ENCODE results near the gene ACAD8. TPM values are rescaled to one million over a fixed set of nuclear protein-coding genes. Genes with fewer than 3 reads are reported as not detected.
"Not testable (repeated sequence)": the region's sequence is repeated elsewhere in the genome, so short reads cannot be mapped to it uniquely, and the experiment has no call there.

ACAD8 gene
- total and polyA plus RNA-seq, 11 donors, result 21.0 to 48.2 (median 37.1) TPM

DNA sequence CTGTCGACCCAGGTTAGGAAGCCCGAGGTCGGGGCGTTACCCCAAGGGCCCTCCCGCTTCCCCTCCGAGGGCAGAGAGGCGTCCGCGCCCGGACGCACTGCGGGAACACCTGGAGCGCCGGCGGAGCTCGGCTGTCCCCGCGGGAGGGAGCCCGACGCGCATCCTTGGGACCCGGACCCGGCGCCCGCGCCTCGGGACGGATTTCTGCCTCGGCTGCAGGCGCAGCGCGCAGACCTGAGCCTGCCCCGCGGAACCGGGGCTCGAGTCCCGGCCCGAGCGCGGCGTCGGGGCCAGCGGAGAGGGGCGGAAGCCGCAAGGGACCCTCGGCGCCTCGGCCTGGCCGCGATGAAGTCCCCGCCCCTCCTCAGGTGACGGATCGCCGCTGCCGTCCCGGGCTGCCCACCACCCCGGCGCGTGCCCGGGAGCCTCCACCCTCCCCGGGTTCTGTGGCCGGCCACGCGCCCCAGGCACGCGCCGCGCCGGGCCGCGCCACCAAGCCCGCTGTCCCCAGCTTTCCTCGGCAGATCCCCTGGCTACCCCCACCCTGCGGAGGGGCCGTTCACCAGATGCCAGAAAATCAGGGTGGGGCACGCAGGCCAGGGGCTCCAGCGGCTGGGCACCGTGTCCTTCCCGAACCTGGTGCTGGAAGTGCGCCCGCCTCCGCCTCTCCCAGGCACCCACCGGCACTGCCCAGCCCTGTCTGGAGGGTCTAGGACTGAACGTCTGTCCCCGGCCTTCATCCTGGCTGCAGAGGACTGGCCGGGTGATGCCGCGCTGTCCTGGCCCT, 23.2 kb downstream of the ACAD8 start:
- Histone ChIP-seq H3K27ac (no peak overlapping the region), H3K4me3 (peak overlapping the region in 11 of 12 donors; percentile 6 to 57 (median 30)), H3K27me3 (peaks cover 39 to 93% (median 69%) of the 10 kb centered on the region in 9 donors), H3K4me1 (peaks cover 0 to 21% (median 9%) of the 10 kb centered on the region in 12 donors), H3K36me3 (no peaks in the 10 kb centered on the region), H3K9me3 (peaks cover 0 to 6% (median 0%) of the 10 kb centered on the region in 12 donors)
- no peak for DNase-seq
- peak in 2 of 4 donors; percentile 25 to 31 for ATAC-seq
- TF ChIP-seq, protein P1, sequence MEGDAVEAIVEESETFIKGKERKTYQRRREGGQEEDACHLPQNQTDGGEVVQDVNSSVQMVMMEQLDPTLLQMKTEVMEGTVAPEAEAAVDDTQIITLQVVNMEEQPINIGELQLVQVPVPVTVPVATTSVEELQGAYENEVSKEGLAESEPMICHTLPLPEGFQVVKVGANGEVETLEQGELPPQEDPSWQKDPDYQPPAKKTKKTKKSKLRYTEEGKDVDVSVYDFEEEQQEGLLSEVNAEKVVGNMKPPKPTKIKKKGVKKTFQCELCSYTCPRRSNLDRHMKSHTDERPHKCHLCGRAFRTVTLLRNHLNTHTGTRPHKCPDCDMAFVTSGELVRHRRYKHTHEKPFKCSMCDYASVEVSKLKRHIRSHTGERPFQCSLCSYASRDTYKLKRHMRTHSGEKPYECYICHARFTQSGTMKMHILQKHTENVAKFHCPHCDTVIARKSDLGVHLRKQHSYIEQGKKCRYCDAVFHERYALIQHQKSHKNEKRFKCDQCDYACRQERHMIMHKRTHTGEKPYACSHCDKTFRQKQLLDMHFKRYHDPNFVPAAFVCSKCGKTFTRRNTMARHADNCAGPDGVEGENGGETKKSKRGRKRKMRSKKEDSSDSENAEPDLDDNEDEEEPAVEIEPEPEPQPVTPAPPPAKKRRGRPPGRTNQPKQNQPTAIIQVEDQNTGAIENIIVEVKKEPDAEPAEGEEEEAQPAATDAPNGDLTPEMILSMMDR (IDR thresholded peaks at IDR 0.05), result no peak
- no peak for TF ChIP-seq POLR2A (IDR thresholded peaks at IDR 0.05)
- WGBS, 4 donors, result 1 to 3% (median 1%) methylated on average over 29 to 88 of the region's 88 CpGs
- intact Hi-C loops (cut with DNase I), result no loop called here

DNA sequence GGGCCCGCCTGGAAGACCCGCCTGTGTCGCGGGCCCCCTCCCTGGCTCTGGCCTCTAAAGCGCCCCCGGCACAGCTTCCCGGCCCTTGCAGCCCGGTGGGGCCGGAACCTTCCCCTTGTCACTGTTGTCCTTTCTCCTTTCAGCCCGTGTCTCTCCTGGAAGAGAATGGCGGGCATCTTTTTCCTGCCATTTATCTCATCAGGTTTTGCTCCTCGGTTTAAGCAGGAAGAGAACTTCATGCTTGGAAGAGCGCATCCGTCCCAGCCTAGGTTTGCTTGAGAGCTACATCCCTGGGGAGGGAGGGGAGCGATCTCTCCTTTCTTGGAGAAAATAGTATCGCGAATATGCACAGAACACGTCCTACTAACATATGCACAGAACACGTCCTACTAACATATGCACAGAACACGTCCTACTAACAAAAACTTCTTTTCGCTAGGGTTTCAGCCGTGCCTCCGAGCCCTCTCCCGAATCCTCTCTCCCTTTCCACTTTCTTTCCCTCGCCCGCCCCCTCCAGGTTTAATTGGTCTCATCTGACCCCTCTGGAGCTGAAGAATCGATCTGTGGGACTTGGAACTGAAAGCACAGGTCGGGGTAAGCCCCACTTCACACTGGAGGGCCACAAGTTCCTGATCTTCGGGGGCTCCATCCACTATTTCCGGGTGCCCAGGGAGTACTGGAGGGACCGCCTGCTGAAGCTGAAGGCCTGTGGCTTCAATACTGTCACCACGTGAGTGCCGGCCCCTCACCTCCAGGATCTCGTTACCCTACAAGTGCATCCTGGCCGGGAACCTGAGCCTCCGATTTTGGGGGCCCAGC, 24.0 kb downstream of the ACAD8 start:
- TF ChIP-seq, protein P1 (IDR thresholded peaks at IDR 0.05), result no peak
- TF ChIP-seq POLR2A (IDR thresholded peaks at IDR 0.05), result no peak
- WGBS, 4 donors, result 11 to 16% (median 13%) methylated on average over 33 to 36 of the region's 36 CpGs
- Histone ChIP-seq H3K9me3 (peaks cover 0 to 6% (median 0%) of the 10 kb centered on the region in 12 donors), H3K36me3 (no peaks in the 10 kb centered on the region), H3K4me3 (peak overlapping the region in 4 of 12 donors; percentile 15 to 57 (median 38)), H3K27ac (no peak overlapping the region), H3K27me3 (peaks cover 39 to 89% (median 63%) of the 10 kb centered on the region in 9 donors), H3K4me1 (peaks cover 0 to 21% (median 9%) of the 10 kb centered on the region in 12 donors)
- no peak for DNase-seq
- no peak for ATAC-seq
- intact Hi-C loops (cut with DNase I), result no loop called here

DNA sequence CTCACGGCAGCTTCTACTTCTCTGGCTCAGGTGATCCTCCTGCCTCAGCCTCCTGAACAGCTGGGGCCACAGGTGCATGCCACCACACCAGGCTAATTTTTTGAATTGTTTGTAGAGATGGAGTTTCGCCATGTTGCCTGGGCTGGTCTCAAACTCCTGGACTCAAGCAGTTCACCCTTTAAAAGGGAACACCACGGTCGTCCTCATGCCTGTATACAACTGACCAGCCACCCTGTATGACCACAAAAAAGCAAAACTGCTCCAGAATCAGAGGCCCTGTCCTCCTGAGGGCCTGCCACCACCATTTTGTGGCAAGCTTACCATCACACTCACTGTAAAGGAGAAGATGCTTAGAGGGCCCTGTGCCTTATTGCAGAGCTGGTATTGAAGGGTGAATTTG, 25.0 kb downstream of the ACAD8 start:
- TF ChIP-seq POLR2A (IDR thresholded peaks at IDR 0.05), result no peak
- TF ChIP-seq, protein P1 (IDR thresholded peaks at IDR 0.05), result no peak
- intact Hi-C loops (cut with DNase I), result no loop called here
- Histone ChIP-seq H3K36me3 (no peaks in the 10 kb centered on the region), H3K4me1 (peaks cover 0 to 21% (median 9%) of the 10 kb centered on the region in 12 donors), H3K27ac (no peak overlapping the region), H3K9me3 (peaks cover 0 to 6% (median 0%) of the 10 kb centered on the region in 12 donors), H3K27me3 (peaks cover 34 to 80% (median 53%) of the 10 kb centered on the region in 9 donors), H3K4me3 (no peak overlapping the region)
- WGBS, 4 donors, result 91 to 97% (median 93%) methylated on average over 4 of the region's 4 CpGs
- ATAC-seq (no peak), DNase-seq (no peak)

DNA sequence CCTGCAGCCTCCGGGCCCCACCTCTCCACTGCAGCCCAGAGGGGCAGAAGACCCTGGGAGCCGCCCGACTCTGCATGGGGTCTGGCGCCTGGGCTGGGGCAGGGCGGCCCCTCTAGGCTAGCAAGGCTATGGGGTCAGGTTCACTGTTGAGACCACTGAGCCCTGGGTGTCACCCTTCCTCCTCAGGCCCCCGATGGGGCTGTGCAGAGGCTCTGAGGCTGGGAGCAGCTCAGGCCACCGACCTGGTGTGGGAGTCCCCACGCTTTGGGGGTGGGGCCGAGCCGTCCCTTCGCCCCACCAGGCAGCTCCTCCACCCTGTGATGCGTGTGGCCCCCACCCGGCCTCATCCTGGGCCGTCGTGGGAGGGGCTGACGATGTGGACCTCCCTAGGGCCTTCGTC, 28.3 kb downstream of the ACAD8 start:
- intact Hi-C loops (cut with DNase I), result loop anchor here in 2 of 10 donors (1.0 to 2.0 kb wide), 2 partner anchors 63 kb away; no protein-coding TSS in a partner anchor

More for the DNA sequence above, 28.3 kb downstream of the ACAD8 start:
- not testable (repeated sequence) for H3K4me1 ChIP-seq, H3K27ac ChIP-seq, H3K4me3 ChIP-seq, H3K9me3 ChIP-seq, H3K36me3 ChIP-seq, DNase-seq
- 76 to 100% (median 86%) methylated on average over 3 to 15 of the region's 17 CpGs for WGBS, 4 donors
- peaks cover 12 to 47% (median 22%) of the 10 kb centered on the region in 9 donors for H3K27me3 ChIP-seq
- peak in 1 of 4 donors; percentile 15 for ATAC-seq
